PC-3 (cell line): ENCODE results near the gene POLR1D.

ENCODE experiments used
- CTCF ChIP-seq: fragments of 300-600 bp; sonication (generic); conservative IDR thresholded peaks from 2 replicates; pipeline ENCODE4 v1.5.1; 2017; ENCODE audit warnings: antibody characterized with exemption, low read depth, mild to moderate bottlenecking, low read length
- EZH2phosphoT487 ChIP-seq: fragments of 300-600 bp; sonication (generic); IDR thresholded peaks from 2 replicates; pipeline ENCODE4 v1.6.1; 2018; ENCODE audit warnings: mild to moderate bottlenecking, antibody characterized with exemption, low read length, borderline replicate concordance

- TF ChIP-seq EZH2phosphoT487 (no peak), CTCF (no peak)
Observed at GRCh38 chr13:27628081-27628480, 6.4 kb downstream of the POLR1D start.
